Measurements from ENCODE around the gene CACNG6.

CACNG6 gene

GRCh38 chr19:53969366-53969765 lies 22.1 kb upstream of the CACNG6 start:
- no peak for DNase-seq

DNA sequence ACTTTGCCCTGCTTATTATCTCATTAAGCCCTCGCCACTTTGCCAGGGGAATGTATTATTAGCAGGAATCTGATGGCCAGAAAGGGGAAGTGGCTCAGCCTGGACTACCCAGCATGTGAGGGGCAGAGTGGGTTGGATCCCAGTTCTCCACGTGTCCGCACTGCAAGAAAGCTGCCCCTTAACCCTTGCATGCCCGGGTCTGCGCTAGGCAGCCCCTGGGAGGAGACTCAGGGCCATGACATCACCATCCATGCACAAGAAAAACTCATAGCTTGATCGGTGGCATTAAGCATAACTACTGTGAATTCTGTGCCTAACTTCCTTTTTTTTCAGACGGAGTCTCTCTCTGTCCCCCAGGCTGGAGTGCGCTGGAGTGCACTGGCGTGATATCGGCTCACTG lies 19.8 kb upstream of the CACNG6 start:
- no peak for DNase-seq

DNA sequence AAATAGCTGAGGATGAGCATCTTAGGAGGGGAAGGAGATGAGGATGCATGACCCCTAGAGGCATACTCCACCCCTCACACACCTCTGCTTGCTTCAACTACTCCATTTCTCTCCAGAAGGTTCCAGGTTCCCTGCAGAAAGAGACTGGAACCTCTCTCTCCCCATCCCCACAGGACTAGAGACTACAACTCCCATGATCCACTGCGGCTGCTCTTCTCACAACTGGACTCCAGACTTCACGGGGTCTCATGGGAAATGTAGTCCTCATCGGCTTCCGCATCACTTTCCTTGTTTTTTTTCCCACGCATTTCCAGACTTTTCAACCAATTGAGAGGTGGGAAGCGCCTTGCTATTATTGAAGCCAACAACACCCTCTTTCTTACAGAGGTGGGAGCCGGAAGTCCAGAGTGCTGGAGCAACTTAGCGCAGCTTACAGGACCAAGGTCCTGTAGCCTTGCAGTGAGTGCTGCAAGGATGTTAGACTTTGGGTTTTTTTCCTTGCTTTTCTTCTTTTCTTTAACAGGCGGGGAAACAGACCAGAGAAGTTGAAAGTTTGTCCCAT lies 13.9 kb upstream of the CACNG6 start:
- DNase-seq = peak; percentile 87

- DNase-seq = peak; percentile 86
Observed at GRCh38 chr19:53977991-53978731, 13.3 kb upstream of the CACNG6 start.

DNA sequence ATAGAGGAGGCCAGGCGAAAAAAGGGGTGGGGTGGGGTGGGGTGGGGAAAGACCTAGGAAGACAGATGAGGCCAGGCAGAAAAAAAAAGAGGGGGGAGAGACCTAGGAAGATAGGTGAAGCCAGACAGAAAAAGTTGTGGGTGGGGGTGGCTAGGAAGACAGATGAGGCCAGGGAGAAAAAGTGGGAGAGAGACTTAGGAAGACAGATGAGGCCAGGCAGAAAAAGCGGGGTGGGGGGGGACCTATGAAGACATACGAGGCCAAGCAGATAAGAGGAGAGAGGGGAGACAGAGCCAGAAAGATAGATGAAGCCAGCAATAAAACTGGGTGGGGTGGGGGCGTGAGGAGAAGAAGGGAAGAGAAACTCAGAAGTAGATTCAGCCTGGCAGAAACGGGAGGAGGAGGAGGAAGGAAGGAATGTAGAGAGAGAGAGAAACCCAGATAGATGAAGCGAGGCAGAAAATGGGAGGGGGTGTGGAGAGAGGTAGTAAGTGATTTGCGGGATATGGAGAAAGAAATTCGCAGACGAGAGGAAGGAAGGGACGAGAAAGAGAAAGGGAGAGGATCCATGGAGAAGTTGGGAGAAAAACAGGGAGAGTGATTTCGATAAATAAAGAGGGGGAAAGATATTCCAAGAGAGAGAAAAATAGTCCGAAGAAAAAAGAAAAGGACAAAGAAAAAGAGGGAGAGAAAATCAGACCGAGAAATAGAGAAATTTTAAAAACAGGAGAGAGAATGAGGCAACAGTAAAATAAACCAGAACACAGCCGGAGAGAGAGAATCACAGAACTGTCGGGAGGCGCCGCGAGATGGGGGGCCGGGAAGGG lies 12.2 kb upstream of the CACNG6 start:
- no peak for DNase-seq

DNA sequence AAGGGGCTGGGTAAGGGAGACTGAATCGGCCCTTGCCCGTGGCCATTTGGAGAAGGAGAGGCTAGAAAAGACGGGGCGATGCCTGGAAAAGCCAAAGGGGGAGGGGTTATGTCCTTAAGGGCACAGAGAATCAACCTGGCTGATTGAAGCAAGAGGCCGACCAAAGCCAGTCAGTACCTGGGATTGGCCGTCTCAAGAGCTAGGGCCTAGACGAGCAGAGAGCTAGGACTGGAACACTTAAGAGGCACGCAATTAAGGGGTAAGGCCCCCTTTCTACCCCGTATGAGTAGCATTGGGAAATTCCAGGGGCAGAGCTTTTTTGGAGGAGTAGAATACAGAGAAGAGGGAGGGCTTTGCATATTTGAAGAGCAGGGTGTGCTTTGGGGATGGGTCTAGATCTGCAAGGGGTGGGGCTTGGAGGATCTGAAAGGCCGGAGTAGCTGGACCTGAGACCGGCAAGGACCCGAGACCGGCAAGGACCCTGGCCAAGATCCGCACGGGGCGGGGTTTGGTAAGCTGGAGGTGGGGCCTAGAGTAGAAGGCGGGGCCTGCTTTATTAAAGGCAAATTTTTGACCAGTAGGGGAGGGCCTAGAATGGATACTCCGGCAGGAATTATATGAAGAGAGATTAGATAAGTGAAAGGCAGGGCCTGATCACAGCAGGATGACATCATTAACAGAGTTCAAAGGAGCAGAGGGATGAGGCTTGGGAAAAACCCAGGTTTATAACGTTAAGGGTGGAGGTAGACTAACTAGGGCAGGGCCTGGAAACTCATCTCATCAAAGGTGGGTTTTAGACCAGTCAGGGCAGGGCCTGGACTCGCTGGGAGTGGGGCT lies 10.7 kb upstream of the CACNG6 start:
- DNase-seq = peak; percentile 75

GRCh38 chr19:53981376-53981951 lies 10.0 kb upstream of the CACNG6 start:
- DNase-seq = no peak

DNA sequence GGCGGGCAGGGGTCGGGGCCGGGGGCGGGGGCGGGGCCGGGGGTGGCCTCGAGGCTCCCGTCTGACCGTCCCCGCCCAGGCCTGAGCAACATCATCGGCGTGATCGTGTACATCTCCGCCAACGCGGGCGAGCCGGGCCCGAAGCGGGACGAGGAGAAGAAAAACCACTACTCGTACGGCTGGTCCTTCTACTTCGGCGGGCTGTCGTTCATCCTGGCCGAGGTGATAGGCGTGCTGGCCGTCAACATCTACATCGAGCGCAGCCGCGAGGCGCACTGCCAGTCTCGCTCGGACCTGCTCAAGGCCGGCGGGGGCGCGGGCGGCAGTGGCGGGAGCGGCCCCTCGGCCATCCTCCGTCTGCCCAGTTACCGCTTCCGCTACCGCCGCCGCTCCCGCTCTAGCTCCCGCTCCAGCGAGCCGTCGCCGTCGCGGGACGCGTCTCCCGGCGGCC lies 9.4 kb upstream of the CACNG6 start:
- peak; percentile 26 for DNase-seq

- peak; percentile 43 for DNase-seq
Observed at GRCh38 chr19:53982611-53983010, 8.8 kb upstream of the CACNG6 start.

DNA sequence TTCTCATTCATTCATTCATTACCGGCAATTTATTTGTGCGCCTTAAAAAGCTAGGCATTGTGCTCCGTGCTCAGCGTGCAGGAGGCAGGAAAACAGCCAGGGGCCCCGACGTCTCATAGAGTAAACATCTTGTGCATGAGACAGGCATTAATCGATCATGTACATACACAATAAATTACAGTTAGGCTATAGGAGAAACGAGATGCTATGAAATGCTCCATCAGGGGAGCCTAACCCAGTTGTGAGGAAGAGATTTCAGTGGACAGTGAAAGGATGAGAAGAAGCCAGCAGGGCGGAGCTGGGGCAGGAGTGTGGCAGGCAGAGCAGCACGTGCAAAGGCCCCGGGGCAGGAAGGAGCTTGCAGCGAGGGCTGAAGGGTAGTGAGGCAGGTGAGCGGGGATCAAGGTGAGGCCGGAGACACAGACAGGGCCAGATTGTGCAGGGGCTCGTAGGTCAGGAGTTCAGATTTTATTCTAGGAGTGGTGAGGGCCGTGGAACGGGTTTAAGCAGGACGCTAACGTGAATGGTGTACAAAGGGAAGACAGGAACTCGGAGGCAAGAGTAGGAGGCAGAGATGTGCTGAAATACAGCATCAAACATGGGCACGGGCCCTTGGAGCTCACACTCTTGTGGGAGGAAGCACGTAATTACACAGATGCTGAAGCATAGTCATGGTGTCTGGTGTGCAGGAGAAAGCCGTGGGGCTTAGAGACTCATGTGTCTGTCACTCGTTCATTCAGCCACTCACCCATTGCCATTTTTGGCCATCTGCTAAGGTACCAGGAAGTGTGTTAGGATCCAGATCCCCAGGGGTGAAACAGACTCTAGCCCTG lies 7.8 kb upstream of the CACNG6 start:
- DNase-seq = no peak

DNA sequence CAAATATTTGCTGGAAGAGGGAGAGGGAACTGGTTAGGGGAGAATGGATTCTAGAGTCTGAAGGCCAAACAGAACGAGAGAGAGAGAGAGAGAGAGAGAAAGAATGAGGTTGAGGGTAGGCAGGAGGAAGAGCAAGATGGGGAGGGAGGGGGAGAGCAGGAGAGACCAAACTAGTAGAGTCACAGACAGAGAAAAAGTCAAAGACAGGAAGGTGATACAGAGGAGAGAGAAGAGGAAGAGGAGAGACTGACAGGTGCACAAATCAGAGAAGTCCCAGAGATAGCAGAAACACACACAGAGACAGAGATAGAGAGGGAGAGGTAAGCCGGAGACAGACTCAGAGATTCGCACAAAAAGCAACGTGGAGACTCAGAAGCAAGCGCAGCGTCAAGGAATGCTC lies 5.6 kb upstream of the CACNG6 start:
- DNase-seq = no peak

GRCh38 chr19:53988981-53989380 lies 2.5 kb upstream of the CACNG6 start:
- DNase-seq = no peak

GRCh38 chr19:53989600-53990533 lies 1.6 kb upstream of the CACNG6 start:
- no peak for DNase-seq

- DNase-seq = no peak
Observed at GRCh38 chr19:53992211-53992610, 774 bp downstream of the CACNG6 start.

- DNase-seq = no peak
Observed at GRCh38 chr19:53992815-53993214, 1.4 kb downstream of the CACNG6 start.

DNA sequence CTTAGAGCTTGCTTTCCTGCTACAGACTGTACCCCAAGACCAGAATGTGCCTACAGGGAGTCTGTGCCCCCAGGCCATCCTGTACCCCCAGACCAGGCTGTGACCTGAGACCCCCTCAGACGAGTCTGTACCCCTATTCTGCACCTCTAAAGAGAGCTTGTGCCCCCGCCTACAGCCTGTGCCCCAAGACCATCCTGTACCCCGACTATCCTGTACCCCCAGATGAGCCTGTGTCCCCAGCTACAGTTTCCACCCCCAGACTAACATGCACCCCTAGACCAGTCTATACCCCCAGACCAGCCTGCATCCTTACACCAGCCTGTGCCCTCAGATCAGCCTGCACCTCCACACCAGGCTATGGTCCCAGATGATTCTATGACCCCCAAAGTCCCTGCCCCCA lies 2.0 kb downstream of the CACNG6 start:
- no peak for DNase-seq

DNA sequence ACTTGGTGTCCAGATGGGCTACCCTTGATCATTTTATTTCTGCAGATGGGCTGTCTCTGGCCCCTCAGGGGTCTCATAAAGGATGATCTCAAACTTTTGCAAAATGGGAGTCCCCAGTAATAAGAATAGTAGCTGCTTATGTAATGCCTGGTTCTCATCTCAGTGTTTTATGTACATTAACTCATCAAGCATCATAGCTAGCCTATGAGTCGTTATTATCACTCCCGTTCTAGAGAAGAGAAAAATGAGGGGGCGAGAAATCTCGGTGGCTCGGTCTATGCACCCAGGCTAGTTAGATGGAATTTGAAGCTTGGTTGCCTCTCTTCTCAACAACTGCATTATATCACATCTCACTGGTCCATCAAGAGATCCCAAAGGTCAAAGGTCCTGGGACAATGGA lies 3.4 kb downstream of the CACNG6 start:
- peak; percentile 43 for DNase-seq

DNA sequence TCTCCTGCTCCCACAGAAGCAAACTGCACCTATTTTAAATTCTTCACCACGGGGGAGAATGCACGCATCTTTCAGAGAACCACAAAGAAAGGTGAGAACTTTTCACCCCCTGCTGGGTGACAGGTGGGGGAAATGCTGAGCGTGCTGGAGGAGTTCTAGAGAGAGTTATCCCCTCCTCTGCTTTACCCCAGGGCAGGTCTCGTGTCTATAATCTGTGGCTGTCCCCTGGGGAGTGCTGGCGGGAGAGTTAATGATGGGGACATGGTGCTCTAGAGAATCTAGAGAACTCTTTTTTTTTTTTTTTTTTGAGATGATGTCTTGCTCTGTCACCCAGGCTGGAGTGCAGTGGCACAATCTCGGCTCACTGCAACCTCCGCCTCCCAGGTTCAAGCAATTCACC lies 6.8 kb downstream of the CACNG6 start:
- DNase-seq = no peak

DNA sequence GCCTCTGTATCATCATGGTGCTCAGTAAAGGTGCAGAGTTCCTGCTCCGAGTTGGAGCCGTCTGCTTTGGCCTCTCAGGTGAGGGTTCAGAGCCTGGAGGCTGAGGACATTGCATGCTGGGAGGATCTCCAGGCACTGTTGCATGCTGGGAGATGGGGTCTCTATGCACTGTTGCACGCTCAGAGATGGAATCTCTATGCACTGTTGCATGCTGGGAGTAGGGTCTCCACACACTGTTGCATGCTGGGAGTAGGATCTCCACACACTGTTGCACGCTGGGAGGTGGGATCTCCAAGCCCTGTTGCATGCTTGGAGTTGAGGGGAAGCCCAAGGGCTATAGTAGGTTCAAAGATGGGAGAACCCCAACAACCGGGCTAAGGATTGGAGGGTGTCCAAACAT lies 8.3 kb downstream of the CACNG6 start:
- no peak for DNase-seq

- no peak for DNase-seq
Observed at GRCh38 chr19:54001496-54001895, 10.1 kb downstream of the CACNG6 start.
